GM12801 (cell line): ENCODE results near the gene SLC6A6.

ENCODE experiments used
- CTCF ChIP-seq: IDR thresholded peaks from one replicate; pipeline ENCODE4 v1.5.1; 2011; ENCODE audit warnings: control low read depth; ENCODE audit not compliant: insufficient read length; ENCODE audit errors: extremely low read depth

The SLC6A6 gene

DNA sequence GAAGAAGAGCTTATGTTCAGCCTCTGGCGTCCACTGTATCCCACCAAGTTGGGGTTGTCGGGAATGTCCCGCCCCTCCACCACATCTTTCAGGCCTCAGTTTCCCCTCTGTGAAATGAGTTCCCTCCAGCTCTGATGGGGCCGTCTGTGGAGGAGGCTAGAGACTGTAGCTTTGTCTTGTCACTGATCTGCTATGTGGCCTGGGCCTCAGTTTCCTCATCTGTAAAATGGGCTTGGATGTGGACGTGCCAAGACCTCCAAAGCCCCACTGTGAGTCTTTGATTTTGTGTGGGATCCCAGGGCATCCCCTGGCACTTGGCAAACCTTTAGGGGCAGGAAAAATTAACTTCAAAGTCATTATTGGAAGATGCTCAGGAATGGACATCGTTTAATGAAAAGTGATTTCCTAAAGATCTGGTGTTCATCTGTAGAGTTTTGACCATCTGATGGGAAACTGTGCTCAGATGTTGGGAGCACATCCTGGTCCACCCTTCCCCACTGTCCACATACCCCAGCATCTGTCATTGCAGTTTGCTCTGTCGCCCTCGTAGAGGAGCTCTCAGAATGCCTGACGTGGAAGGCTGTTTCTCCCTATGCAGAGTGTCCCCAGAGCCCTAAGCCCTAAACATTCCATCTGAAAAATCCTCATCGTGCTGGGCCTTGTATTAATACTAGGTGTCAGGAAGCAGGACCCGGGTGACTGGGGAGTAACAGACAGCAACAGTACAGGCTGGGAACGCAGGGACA lies 28.5 kb downstream of the SLC6A6 start:
- TF ChIP-seq CTCF, result no peak

DNA sequence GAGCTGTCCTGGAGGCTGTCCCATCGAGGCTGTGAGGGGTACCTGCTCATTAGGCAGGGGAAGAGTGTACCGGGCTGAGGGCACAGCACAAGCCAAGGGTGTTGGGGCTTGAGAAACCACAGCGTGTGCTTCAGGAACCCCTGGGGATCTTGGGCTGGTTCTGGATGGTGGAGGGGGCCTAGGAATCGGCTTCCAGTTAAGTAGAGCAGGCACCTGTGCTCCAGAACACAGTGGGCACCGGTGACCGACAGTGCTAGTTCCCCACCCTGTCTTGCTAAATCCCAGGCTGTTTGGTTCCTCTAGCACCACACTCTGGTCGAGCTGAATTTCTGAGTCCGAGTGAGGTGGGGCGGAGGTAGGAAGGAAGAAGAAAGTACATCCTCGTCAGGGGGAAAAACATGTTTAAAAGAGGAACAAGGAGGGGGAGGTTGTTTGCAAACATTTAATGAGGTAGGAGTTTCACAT lies 29.1 kb downstream of the SLC6A6 start:
- no peak for TF ChIP-seq CTCF

GRCh38 chr3:14431917-14432834 lies 29.8 kb downstream of the SLC6A6 start:
- no peak for TF ChIP-seq CTCF

GRCh38 chr3:14433106-14433505 lies 30.7 kb downstream of the SLC6A6 start:
- no peak for TF ChIP-seq CTCF

GRCh38 chr3:14434126-14434497 lies 31.7 kb downstream of the SLC6A6 start:
- no peak for TF ChIP-seq CTCF

DNA sequence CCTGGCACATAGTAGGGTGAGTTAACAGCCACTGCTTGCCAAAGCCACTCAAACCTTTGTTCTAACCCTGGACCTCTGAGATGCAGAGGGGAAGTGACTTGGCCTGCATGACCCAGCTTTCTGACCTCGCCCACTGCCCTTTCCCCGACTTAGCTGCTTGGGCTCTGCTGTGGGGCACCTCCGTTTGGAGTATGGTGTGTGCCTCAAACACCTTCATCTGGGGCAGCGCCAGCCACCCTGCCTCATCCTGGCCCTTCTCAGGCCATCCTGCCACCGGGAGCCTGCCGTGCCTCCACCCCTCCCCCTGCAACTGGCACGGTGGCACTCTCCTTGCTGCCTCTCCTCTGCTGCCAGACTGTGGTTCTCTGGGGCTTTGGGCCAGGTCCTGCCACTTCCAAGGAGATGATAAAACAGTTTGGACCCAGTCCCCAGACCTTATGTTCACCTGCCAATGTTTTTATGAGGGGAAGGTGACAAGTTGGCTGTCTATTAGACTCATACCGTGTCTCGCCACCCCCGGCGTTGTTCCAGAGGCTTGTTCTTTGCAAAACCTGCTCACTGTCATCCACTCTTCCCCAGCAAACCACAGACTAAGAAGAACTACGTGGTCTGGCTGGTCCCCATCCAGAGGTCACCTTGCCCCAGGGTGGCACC lies 32.2 kb downstream of the SLC6A6 start:
- TF ChIP-seq CTCF, result no peak
